DMS79 (cell line): ENCODE data around the gene TADA1.

Experiments
- DNase-seq: peaks from one replicate; lab custom pipeline; 2025; lab: John Stamatoyannopoulos, UW

TADA1 gene, protein sequence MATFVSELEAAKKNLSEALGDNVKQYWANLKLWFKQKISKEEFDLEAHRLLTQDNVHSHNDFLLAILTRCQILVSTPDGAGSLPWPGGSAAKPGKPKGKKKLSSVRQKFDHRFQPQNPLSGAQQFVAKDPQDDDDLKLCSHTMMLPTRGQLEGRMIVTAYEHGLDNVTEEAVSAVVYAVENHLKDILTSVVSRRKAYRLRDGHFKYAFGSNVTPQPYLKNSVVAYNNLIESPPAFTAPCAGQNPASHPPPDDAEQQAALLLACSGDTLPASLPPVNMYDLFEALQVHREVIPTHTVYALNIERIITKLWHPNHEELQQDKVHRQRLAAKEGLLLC

DNA sequence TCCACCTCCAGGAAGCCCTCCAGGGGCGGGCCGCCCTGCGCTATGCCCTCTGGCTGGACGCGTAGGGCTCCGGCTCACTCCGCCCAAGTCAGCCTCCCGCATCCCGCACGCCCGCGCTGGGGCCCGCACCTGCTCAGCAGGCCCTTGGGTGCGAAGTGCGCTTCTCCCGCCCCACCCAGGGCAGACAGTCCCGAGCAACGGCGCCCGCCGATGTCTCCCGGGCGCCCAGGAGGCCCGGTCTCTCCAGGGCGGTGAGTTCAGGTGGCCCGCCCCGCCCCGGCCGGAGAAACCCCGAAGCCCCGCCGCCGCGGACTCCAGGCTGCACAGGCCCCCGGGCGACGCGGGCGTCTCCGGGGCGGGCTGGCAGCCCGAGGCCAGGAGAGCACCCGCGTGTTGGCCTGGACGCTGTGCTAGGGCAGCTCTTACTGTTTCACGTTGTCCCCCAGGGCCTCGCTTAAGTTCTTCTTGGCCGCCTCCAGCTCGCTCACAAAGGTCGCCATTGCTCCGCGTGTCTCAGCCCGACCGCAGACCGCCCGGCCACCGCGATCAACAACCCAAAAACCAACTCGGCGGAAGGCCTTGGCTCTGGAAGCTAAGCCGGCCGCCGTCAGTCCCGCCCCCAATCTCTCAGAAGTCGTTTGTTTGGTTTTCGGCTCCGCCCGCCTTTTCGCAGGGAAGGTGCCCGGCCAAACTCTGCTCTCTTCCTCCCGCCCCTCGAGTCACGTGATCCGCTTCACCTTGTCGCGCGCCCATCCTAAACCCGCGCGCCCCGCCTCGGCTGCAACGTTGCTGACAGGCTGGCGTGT is at the start of gene TADA1:
TADA1 (minus strand) TSS at position 531 of the 806 bp plus-strand sequence; CDS start at position 500, 31 bp downstream.
- peak; percentile 98 for DNase-seq

DNA sequence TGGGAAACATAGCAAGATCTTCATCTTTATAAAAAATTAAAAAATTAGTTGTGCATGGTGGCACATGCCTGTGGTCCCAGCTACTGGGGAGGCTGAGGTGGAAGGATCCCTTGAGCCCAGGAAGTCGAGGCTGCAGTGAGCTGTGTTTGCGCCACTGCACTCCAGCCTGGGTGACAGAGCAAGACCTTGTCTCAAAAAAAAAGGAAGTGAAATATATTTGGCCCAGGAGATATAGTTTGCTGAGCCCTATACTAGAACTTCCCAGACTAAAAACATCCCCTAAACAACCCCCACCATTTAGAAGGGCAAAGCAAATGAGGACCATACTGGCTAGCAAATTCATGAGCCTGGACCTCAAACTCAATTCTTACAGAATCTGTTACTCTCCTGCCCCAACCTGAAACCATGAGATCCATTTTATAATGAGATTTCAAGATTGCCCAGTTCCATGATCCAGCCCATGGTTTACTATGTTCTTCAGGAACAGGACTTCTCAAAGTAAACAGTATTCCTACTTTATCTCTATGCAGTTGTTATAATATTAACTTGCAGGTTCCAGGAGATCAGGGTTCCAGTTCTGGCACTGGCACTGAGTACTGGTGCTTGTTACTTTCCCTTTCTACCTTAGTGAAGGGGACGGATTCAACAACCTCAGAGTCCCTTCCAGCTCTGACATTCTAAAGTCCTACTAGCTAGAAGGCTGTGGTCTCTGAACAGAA is 48.9 kb upstream of the TADA1 start:
- no peak for DNase-seq

DNA sequence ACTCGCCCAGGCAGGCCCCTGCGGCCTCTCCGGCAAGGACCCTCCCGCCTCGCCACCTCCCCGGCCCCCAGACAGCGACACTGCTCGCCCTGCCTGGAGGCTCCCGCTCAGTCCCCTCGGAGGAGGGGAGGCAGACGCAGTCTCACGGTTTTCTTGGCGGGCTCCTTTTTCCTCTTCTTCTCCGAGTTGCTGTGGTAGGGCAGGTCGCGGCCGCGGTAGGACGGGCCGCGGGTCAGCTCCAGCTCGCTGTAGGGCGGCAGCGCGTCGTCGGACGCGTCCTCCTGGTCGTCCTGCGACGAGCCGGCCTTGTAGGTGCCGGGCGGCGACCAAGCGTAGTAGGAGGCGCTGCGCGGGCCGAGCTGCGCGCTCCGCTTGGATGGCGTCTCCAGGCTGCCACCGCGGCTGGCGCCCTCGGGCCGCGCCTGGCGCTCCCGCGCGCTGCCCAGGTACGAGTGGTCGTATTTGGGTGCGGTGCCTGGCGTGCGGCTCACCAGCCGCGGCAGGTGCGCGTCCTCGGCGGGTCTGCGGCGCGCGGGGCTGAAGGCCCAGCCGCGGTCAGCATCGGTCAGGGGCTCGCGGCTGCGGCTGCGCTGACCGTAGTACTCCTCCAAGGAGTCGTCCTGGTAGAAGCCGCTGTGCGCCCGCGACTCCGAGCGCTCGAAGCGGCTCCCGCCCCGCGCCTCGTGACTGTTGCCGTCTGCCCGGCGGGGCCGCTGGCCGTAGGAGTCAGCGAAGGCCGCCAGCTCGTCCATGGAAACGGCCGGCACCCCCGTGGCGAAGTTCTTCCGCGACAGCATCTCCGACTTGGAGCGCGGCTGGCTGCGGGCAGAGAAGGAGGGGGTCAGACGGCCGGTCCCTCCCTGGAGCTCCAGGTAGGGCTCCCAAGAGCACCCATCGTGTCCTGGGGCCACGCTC is 44.8 kb upstream of the TADA1 start:
- no peak for DNase-seq

DNA sequence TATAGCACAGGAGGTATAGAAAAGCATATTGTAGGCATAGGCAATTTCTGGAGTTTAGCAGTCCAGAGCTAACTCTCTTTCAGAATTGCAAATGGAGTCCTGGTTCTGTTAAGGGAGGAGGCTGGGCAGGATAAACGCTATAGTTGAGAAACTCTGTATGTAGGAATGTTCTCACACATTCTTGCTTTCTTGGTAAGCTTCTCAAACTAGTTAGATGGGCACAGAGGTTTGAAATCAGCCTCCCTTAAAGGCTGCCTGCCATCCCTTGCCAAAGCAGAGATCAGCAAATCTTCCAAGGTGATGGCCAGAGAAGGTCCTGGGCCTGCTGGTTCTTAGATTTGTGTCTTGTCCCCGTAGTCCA is 42.9 kb upstream of the TADA1 start:
- no peak for DNase-seq

DNA sequence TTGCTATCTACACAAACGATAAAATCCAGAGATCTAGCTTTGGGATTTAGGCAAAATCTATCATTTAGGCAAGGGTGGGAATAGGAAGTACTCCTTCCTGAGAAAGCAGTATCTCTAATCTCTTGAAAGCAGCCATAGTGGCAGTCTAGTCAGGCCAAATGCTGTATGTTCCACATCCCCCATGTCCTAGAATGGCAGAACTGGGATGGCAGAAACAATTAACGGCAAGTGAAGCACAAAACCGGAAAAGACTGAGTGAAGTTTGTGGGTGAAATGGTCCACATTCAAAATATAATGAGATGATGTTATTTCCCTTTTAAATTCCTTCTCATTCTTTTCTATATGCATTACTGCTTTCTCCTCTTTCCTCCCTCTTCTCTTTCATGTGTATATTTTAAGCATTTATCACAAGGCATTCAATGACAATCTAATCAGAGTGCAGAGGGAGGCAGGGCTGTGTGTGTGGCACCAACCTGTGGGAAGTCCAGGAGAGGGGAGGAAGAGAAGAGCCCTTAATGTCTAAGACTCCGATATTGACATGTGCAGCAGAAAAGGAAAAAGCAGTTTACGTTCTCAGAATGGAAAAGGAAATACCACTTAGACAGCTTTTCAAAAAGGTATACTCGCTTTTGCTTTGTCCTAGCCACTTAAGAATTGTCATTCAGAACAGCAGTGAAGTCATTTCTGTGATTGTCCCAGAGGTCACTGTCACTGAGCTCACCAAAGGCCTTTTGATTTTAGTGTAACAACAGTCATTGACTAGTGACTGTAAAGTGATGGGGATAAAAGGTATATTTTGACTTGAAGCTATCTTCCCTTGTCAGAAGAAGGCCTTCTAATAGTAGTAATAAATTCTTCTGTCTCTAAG is 42.3 kb upstream of the TADA1 start:
- no peak for DNase-seq

DNA sequence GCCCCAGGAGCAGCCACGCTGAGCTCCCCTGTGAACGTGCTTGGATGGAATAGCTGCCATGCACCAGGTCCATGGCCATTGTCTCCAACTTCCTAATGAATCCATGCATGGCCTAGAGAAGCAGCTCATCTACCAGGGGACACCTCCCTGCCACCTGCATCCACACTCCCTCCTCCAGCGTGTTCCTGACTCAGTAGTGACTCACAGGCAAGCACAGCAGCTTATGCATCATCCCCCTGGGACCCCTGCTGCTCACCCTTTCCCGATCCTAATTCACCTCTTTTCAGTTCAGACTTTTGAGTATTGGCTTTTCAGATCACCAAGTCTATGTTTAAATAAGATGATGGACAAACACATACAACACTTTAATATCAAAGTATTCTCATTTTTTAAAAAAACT is 39.9 kb upstream of the TADA1 start:
- no peak for DNase-seq

DNA sequence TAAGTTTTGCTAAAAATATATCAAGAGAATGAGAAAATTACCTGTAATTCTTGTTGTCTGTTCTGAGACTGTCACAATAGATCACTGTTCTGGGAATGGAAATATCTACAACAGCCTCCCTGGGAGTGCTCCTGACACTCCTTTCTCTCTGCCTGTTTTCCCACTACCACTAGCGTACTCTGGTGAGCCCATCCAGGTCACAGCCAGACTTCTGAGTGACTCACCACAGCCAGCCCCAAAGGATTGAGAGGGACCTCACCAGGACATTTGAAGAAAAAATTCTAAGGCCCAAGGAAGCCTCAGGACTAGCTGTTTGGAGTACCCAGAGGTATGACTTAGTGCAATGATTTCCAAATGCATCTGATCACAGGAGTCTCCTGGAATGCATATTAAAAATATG is 39.0 kb upstream of the TADA1 start:
- no peak for DNase-seq

DNA sequence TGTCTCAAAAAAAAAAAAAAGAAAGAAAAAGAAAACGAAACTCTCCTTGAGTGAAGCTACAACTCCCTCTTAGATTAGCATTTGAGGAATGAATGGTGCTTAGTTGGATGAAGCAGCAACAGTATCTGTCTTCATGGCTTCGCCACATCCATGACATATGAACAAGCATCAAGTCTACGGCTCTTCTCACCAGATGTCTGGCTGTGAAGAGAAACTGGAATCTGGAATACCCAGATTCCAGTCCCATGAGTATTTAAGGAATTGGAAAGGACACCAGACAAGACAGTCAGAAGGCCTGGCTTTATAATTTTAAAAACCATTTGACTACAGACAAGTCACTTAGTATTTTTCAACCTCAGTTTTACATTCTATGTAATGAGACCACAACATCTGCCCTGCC is 38.0 kb upstream of the TADA1 start:
- DNase-seq, result no peak

DNA sequence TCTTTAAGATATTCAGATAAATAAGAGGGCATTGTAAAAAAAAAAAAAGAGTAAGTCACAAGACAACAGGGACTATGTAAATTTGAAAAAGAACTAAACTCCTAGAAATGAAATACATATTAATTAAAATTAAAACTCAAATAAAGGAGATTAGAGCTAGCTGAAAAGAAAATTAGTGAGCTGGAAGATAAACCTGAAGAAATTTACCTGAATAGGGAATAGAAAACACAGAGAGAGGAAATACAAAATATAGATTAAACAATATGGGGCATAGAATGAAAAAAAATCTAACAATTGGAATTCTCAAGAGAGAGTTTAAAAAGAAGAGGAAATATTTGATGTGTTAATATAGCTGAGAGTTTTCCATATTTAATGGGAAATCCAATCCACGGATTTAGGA is 35.6 kb upstream of the TADA1 start:
- DNase-seq, result no peak

DNA sequence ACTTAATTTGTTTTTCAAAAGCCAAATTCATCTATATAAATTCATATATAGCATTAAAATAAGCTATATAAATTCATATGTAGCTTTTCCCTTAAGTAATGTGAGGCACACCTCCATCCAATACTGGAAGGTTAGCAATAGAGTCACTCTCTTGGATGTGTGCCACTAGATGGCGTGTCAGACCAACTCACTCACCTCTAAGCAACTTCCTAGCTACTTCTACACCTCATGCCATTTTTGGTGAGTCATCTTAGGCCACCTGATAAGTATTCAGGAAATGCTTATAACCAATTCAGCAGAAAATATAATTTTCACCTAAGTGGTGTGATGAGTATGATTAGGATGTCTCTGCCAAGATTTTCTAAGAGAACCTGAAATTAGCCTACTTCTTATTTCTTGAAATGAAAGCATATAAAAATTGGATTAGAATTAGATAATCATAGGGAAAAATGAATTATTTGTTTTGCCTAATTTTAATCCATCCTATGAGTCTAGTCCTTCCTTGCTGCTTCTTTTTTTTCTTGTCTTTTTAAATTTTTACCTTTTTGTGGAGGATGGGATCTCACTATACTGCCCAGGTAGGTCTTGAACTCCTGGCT is 34.4 kb upstream of the TADA1 start:
- peak; percentile 21 for DNase-seq

DNA sequence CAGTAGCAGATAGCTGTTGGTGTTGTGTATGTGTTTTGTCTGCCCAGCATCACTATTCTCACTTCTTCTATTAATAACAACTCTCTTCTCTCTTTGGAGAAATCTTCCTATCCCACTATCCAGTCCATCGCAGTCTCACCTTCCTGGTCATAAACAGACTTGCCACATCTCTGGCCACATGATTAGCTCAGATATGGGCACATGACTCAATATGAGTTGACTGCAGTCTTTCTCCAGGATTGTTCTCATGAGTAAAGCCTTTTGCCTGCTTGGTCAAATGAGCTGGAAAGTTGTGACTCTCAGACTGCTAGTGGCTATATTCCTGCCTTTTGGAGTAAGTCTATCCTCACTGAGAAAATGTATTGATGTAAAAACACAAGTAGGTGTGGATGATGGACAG is 32.9 kb upstream of the TADA1 start:
- no peak for DNase-seq

DNA sequence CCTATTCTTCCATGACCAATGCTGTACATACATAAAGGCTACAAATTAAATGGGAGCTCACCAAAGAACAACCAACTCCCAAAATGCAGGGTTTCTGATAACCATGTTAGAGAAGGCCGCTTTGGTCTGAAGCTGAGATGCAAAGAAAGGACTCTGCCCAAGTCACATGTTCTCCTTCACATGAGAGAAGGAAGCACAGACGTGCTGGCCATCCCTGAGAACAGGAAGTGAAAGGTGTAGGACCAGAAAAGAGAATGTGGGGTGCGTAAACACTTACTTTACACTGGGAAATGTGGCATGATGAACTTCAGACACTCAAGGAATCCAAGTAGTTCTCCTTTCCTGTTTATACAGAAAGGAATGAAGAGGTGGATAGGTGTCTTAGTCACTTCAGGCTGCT is 31.7 kb upstream of the TADA1 start:
- DNase-seq, result no peak

DNA sequence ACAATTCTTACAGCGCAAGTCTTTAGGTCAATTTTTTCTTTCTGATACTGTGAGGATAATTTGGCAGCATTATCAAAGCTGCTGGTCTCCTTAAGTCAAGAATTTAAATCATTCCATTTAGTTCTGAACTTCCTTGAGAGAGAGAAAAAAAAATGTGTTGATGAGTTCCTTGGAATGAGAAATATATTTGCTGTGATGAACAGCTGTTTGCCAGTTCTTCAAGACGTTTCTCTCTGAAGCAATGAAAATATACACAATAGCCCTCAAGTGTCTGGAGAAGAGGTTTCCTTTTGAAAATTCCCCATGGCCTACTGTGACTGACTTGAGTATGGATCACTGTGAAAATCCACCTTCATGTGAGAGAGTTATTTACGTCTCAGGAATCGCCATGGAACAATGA is 31.0 kb upstream of the TADA1 start:
- no peak for DNase-seq

DNA sequence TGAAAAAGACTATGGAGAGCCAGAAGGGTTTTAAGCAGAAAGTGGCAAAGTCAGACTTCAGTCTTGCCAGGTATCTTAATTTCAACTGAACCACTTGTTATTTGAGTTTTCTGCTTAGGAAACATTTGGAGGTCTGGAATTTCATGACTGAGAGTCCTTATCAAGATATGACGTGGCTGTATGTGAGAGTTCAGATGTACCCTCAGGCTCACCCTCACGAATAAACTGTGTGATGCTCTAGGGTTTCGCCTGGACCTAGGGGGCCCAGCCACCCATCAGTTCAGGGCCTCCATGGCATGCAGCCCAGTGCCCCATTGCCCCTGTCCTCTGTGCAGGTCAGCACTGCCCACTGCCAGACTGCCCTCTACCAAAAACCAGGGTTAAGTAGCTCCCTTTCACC is 30.6 kb upstream of the TADA1 start:
- DNase-seq, result no peak

DNA sequence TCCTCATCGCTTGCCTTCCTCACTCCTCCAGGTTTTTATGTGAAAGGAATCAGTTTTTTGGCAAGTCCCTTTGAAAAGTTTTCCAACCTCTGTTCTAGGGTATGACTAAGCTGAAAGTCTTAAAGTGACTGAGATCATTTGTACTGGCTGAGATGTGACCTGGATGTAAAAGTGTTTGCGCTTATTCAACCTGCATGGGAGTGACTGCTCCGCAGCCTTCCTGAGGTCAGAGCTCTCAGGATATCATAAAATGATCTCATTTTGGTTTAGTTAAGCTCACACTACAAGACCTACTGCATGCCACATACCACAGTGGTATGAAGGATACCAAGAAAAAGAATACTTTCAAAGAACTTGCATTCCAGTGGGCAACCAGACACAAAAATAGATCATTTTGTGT is 29.8 kb upstream of the TADA1 start:
- no peak for DNase-seq

DNA sequence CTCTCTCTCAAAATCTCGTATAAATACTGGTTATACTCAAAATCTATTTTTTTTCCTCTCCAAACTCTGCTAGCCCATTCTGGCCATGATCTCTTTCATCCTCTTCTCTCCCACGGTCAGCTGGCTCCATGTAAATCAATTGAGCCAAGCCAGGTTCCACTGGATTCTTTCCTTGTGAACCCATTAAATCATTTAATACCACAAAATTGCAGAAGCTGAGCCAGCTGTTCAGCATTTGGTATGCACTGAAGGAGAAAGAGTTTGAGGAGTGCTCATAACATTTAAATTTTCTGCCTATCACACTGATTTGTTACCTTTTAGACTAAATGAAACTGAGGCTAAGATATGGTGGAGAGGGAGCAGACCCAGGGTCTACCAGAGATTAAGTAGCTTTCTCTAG is 29.1 kb upstream of the TADA1 start:
- no peak for DNase-seq

DNA sequence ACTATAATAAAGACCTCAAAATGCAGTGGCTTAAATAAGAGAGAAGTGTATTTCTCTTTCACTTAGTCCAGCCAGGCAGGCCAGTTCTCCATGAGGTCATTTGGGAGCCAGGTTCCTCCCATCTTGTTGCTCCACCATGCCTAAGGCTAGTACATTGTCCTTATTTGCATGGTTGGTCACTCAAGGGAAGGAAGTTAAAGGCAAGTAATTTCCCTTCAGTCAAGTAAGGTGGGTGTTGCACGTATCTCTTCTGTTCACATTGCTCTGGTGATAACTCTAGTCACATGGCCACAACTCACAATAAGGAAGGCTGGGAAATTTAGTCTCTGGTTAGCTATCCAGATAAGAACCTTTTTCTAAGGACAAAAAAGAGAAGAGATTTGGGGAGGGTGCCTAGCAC is 27.2 kb upstream of the TADA1 start:
- no peak for DNase-seq

DNA sequence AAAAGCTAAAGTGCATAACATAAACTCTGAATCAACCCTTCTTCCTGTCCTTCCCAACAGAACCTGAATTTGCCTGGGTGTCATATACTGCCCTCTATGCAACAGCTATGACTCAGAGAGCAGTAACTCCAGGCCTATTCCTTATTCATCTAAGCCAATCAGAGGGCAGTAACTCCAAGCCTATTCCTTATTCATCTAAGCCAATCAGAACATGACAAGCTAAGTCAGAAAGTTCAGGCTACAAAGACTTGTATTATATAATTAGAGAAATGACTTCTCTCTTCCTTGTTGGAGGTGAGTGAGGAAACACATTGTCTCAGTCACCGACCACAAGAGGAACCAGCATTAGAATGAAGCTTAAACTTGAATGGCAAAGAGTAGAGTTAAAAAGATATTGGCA is 26.2 kb upstream of the TADA1 start:
- no peak for DNase-seq

DNA sequence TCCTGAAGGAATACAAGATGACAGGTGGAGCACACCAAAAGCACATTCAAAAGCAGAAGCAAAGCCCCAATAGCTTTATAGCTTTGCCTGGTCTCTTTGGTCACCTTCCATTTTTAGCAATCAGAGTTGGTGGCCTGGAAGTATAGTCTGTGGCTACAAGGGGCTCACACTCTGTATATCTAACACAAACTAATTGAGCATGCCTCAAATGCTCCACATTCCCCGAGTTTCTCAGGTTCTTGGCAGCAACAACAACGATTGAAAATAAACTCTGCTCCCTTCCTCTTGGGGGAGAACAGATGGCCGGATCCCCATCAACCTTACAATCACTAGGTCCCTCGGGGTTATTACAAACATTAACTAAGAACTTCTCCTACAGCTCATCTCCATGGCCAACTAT is 24.9 kb upstream of the TADA1 start:
- DNase-seq, result no peak

DNA sequence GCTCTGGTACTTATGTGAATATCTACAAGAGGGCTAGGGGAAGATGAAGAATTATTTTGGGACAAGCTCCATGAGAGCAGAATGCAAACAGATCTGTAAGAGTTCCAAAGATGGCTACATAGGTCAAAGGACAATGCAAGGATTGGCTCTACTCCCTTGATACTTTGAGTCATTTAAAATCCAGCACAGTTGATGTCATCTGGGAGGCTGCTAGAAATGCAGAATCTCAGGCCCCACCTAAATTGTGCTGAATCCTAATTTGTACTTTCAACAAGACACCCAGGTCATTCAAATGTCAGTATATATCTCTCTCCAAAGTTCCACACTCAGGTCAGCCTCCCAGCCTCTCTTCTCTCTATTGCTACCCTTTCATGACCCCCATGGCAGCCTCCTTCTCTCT is 23.7 kb upstream of the TADA1 start:
- no peak for DNase-seq

DNA sequence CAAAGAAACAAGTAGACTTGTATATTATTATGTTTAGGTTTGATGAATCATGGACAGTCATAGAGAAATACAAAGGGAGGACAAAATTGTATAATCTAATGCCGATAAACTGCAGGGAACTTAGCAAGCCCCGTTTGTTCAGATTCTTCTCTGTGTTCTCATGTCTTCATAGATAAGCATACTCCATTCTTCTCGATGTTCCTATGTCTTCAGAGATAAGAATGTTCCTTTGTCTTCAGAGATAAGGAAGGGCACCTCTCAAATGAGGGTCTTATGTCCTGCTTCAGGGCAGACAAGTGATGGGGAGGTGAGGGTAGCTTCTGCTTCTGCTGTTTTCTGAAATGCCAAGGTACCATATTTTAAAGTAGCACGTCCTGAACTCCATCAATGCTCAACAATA is 19.7 kb upstream of the TADA1 start:
- DNase-seq, result no peak
